Superior temporal gyrus (tissue), 1 donor: ENCODE measurements around the gene NFATC3.
A peak's percentile ranks its signal among the peaks of the same experiment; 100 is the strongest.

ENCODE experiments used
- DNase-seq: peaks from one replicate; pipeline ENCODE4 v3.0.0-alpha.2; 2016; ENCODE audit errors: extremely low spot score

NFATC3 gene

DNA sequence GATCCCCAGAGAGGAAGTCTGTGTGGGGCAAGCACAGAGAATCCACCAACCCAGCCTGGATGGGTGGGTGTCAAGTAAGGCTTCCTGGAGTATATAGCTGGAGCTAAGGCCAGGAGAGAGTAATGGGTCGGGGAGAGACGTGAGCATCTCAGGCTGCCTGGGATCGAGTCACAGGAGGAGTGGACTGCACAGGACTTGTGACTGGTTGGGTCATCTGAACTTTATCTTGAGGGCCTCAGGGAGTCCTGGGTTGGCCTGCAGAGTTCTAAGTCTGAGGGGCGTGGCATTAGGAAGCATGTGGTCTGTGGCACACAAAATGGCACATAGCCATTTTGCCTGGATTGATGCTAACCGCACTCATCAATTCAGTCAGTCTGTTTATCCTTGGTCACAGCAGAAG is 161.5 kb downstream of the NFATC3 start:
- no peak for DNase-seq

DNA sequence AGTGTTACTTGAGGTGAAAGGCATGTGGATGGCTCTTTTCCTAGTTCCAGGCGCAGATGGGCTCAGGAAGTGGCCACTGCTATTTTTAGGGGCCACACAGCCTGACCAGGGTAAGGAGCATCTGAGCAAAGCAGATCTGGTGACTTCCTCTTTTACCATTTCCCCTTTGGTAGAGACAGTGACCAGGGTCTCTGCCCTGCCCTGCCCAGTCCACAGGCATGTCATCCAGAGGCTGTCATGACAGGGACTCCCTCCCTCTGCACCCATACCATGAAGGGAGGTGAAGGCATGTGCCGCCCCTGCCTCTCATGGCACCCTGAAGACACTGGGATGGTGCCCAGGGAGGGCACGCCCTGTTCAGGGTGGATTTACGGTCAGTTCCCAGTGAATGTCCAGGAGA is 162.2 kb downstream of the NFATC3 start:
- DNase-seq = no peak

DNA sequence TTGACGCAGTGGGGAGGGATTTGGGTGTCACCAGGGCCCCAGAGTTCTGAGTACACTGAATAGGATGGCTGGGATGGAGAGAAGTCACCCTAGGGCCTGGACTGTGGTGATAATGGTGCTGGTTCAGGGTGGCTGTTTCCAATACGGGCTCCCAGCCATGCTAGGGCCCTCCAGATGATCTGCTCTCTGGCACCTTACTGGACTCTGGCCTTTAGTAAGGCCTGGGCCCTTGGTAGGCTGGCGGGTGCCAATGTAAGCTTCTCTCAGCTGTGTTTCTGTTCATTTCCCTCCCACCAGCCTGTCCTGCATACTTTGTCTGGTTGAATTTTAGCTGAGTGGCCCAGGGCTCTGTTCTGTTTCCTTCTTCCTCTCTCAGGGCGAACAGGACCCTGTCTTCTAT is 162.8 kb downstream of the NFATC3 start:
- no peak for DNase-seq

DNA sequence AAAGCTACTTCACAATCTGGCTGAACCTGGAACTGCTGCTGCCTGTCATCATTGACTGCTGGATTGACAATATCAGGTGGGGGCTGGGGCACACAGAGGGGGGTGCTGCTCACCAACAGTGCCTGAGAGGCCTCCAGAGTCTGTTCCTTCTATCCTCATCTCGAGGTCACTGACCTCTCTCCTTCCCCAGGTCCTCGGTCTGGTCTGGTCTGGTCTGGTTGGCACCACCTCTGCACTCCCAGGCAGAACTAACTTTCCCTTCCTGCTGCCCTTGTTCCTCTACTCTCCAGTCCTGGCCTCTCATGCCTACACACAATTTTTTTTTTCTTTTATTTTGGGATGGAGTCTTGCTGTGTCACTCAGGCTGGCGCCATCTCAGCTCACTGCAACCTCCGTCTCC is 164.2 kb downstream of the NFATC3 start:
- no peak for DNase-seq

DNA sequence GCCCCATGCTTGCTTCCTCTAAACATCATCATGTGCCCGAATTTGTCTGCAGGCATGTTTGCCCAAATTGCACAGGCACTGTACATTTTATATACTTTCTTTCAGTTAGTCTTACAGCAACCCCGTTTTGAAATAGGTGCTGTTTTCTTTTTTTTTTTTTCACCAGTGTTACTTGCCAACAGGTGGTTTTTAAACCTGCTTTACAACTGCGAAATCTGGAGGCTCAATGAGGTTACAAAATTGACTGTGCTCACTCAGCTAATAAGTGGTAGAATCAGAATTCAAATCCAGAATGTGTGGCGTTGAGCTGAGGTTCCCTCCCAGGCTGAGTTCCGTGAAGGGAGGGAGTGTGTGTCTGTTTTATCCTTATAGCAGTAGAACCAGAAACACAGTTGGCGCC is 165.8 kb downstream of the NFATC3 start:
- no peak for DNase-seq

DNA sequence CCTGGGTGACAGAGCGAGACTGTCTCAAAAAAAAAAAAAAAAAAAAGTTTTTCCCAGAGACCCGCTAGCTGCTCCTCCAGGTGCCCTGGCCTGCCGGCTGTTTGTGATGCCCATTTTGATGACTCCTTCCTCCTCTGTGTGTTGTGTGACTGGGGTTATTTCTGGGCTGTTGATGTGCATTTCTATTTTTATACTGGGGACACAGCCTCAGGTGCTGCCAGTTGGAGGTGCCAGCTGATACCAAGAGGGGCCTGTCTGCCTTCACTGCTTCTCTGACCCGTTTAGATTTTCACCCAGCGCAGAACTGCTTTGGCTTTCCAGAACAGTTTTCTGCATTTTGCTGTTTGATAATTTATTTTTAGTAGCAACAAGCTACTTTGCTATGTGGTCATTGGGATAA is 166.7 kb downstream of the NFATC3 start:
- no peak for DNase-seq

DNA sequence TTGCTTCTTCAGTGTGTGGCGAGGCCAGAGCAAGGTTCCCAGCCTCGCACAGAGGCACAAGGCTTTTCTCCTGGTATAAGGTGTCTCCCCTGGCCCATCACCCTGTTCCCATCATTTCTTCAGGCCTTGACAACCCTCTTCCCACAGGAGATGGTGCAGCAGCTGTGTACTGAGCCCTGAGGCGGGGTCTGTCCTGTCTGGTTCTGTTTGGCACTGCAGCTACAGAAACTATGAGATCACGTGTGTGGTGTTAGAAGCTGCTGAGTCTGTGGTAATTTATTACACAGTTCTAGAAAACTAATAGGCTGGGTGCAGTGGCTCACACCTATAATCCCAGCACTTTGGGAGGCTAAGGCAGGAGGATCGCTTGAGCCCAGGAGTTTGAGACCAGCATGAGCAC is 167.2 kb downstream of the NFATC3 start:
- DNase-seq = no peak

DNA sequence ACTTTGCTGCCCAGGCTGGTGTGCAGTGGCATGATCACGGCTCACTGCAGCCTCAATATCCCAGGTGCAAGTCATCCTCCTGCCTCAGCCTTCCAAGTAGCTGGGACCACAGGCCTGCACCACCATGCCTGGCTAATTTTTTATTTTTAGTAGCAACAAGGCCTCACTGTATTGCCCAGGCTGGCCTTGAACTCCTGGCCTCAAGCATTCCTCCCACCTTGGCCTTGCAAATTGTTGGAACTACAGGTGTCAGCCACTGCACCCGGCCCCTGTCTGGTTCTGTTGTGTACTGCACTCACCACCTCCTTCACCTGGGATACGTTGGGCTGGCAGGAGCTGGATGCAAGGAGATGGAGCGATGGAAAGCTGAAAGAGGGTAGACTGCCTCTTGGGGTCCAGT is 168.6 kb downstream of the NFATC3 start:
- no peak for DNase-seq

DNA sequence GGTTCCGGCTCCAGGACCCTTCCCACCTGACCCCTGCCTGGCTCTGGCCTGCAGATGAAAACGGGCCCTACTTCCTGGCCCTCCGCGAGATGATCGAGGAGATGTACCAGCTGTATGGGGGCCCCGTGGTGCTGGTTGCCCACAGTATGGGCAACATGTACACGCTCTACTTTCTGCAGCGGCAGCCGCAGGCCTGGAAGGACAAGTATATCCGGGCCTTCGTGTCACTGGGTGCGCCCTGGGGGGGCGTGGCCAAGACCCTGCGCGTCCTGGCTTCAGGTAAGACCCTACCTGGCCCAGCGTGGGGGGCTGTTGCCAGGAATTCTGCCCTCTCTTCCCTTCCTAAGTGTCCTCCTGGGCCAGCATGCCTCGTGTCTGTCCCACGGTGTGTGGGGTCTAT is 170.5 kb downstream of the NFATC3 start:
- no peak for DNase-seq

DNA sequence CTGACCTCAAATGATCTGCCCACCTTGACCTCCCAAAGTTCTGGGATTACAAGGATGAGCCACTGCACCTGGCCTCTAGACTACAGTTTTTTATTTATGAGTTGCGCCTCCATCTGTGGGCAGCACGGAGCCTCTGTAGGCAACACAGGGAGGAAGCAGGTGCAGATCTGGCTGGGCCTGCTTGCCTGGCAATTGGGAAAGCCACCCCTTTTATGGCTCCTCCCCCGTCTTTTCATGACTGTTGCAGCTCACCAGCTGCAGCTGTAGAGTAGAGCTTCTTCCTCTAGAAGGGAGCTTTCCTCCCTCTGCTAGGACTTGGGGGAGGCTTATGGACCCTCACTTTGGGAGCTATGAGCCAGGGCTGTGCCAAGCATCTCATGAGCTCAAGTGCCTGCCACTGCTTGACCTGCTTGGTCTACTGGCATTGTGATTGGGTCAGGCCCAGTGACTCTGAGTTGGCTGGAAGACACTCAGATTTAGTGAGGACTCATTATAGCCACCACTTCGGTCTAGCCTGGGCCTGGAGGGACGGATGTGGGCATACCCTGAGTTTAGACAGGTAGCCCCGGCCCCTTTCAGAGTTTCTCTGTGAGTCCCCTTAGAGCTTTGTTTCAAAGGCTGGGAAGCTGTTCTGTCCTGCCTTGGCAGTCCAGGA is 172.2 kb downstream of the NFATC3 start:
- DNase-seq = peak; percentile 33

DNA sequence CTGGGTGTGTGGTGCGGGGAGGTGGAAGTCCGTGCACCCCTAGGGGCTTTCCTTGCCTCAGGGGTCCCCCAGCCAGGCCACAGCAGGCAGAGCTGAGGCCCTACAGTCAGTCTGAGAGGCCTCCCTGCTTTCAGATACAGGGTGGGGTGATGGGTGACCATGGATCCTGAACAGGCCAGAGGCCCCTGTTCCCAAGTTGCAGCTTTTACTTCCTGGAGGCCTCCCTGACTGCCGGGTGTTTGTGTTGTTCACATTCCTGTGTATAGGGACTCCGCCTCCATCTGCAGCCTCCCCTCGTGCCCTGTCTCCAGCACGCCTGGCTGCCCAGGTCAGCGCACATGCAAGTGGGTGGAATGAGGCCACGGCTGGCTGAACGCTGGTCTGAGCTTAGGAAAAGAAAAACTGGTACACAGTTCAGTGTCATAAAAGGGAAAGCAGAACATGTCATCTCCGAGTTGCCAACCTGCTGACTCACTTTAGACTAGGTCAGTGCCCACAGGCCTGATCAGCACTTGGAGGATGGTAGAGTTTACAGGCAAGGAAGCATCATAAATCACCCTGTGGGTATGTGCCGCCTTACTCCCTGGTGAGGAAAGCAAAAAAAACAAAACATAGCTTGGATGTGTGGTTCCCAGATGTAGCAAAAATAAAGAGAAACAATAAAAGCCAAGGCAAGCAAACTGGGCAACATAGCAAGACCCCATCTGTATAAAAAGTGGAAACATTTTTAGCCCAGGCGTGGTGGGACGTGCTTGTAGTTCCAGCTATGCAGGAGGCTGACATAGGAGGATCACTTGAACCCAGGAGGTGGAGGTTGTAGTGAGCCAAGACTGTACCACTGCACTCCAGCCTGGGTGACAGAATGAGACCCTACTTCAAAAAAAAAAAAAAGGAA is 173.0 kb downstream of the NFATC3 start:
- DNase-seq = no peak

DNA sequence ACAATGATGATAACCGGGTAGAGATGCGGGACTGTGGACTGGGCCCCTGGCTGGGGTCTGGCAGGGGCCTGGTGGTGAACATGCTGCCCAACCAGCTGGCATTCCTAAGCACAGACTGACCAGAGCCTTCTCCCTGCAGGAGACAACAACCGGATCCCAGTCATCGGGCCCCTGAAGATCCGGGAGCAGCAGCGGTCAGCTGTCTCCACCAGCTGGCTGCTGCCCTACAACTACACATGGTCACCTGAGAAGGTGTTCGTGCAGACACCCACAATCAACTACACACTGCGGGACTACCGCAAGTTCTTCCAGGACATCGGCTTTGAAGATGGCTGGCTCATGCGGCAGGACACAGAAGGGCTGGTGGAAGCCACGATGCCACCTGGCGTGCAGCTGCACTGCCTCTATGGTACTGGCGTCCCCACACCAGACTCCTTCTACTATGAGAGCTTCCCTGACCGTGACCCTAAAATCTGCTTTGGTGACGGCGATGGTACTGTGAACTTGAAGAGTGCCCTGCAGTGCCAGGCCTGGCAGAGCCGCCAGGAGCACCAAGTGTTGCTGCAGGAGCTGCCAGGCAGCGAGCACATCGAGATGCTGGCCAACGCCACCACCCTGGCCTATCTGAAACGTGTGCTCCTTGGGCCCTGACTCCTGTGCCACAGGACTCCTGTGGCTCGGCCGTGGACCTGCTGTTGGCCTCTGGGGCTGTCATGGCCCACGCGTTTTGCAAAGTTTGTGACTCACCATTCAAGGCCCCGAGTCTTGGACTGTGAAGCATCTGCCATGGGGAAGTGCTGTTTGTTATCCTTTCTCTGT is 174.0 kb downstream of the NFATC3 start:
- no peak for DNase-seq

DNA sequence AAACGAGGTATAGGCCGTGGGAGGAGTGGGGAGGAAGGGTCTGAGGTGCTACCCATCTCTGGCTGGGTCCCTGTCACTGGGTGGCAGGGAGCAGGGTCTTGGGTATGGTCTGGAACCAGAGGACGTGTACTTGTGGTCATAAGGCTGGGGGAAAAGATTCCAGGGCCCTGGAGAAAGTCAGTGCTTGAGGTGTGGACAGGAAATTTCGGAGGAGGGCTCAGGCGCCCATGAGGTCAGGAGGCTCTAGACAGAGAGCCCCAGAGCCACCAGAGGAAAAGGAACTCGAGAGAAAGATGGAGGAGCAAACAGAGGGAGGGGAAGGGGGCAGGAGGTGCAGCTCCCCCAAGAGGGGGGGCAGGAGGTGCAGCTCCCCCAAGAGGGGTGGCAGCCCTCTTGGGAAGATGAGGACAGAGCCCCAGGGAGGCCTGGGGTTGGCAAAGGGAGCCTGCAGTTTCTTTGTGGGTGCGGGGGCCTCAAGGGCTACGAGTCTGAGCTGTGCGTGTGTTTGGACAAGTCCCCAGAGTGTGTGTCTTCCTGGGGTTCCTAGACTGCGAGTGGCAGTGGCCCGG is 178.5 kb downstream of the NFATC3 start:
- DNase-seq = no peak

DNA sequence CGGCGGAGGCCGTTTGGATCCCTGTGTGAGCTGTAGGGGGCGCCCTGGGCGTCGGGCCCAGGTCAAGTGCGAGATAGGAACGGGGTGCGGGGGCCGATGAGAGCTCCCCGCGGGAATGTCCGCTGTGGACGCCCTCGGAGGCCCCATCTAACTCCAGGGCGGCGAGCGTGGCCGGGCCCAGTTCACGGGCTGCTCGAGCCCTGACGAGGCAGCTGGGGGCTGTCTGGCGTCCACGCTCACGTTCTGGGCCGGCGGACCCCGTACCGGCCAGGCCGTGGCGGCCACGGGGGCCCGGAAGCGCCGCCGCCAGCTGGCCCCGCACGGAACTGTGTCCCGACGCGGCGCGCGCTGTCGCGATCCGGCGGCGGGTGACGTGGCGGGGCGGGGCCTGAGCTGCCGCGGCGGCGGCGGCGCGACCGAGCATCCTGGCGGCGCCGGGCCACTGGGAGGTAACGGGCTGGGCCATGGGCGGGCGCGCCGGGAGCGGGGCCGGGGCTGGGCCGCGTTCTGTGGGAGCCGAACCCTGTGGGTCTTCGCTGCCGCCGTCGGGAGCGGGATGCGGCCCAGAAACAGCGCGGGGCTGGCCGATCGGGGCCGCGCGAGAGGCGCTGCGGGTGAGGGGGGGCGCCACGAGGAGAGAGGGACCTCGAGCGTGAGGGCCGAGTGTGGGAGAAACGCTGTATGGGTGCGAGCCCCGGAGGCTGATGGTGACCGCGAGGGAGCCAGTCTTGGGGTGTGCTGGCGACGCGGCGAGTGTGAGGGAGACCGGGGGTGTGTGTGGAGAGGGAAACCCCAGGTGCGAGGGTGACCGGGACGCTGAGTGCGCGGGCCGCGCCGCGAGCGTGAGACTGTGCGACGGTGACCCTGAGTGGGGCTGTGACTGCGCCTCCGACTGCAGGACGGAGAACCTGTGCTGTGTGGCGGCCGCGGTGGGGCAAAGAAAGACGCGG is 179.2 kb downstream of the NFATC3 start, which contains the start of gene SLC7A6:
Gene SLC7A6, plus strand, starts transcription at position 399 of the 950 bp plus-strand sequence. CDS start 10,201 bp downstream, outside the sequence.
- DNase-seq = peak; percentile 57

DNA sequence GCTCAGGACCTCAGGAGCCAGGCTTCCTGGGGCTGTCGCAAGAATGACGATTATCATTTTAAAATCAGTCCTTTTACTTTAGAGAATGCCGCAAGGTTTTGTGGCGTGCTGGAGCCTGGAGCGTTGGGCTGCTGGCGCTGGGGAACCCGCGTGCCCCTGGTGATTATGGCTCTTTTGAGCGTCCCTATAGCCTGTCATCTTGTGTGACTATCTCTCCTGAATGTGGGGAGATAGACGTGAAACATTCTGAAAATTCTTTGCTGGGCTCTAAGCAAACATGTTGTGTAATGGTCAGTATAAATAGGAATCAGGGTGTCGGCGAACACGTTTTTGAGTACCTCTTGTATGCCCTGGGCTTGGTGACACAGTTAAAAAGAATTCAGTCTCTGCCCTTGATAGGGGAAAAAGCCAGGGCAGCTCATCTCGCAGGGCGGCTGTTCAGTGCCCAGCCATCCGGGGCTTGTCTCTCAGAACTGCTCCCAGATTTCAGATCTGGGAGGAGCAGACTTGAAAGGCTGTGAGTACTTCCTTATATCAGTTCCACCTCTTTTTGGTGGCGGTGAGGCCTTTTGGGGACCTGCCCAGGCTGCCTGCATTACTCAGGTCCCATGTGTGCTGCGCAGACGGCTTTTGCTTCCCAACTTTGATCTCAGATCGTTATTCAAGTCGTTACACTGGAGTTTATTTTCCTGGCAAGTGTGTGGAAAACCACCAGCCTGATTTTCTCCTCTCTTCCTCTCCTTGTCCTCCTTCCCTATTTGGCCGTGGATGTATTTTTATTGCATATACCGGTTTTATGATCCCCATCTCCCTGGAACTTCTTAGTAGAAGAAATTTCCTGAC is 180.1 kb downstream of the NFATC3 start:
- DNase-seq = peak; percentile 51

DNA sequence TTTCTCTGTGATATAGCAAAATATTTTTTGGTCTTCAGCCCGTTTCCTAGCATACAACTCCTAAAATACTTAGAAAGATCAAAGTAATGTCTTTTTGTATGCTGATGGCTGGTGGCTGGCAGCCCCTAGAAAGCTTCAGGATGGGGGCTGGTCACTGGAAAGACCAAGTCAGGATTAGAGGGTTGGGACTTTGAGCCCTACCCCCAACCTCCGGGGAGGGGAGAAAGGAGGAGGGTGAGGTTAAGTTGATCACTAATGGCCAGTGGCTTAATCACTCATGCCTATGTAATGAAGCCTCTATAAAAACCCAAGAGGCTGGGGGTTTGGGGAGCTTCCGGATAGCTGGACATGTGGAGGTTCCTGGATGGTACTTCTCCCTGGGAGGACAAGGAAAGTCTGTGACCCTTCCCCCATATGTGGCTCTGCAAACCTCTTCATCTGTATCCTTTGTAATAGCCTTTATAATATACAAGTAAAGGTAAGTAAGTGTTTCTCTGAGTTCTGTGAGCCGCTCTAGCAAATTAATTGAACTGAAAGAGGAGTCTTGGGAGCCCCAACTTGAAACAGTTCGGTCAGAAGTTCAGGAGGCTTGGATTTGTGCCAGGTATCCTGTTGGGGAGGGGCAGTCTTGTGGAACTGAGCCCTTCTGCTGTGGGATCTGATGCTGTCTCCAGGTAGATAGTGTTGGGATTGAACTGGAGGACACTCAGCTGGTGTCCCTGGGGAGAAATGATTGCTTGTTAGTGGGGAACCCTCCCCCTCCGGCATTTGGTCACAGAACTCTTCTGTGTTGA is 182.6 kb downstream of the NFATC3 start:
- no peak for DNase-seq

DNA sequence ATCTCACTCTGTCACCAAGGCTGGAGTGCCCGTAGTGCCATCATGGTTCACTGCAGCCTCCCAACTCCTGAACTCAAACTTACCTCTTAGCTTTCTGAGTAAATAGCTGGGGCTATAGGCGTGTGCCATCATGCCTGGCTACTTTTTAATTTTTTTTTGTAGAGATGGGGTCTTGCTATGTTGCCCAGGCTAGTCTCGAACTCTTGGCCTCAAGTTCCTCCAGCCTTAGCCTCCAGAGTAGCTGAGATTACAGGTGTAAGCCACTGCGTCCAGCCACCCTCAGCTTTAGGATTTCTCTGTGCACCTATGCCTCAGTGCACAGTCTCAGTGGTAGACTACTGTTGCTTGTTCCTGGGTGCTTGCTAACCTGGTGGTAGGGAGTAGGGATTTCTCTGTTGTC is 184.6 kb downstream of the NFATC3 start:
- no peak for DNase-seq

DNA sequence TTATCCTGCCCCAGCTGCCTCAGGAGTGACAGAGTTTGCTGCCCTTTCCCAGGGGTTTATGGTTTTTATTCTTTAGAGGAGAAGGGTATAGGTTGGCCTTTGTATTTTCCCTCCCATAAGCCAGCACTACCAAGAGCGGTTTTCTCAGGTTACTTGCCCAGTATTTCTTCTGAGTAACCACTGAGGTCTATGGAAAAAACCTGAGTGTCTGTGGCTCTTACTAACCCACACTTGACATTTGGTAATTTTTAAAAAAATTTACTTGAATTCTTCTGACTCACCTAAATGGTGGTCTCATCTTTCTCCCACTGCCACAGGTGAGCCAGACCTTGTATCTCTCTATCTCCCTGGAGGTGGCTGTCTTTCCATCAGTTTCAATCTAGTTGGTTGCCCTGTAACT is 185.2 kb downstream of the NFATC3 start:
- no peak for DNase-seq
